WERI-Rb-1 (cell line): ENCODE measurements around the gene RET.

Source experiments
- DNase-seq: peaks from one replicate; pipeline ENCODE4 v3.0.0-alpha.2; 2020
- H3K27ac ChIP-seq: fragments of 250-450 bp; sonication (Bioruptor Pico); 2 replicates; pipeline ENCODE4 v1.5.1; 2020; ENCODE audit warnings: mild to moderate bottlenecking, moderate library complexity
- H3K27me3 ChIP-seq: fragments of 250-450 bp; sonication (Bioruptor Pico); 2 replicates; pipeline ENCODE4 v1.5.1; 2021; ENCODE audit warnings: mild to moderate bottlenecking, low read depth, moderate library complexity; ENCODE audit not compliant: insufficient read depth, severe bottlenecking
- H3K36me3 ChIP-seq: fragments of 250-450 bp; sonication (Bioruptor Pico); 2 replicates; pipeline ENCODE4 v1.5.1; 2020; ENCODE audit warnings: mild to moderate bottlenecking, moderate library complexity
- H3K4me3 ChIP-seq: 2 replicates; pipeline ENCODE4 v1.5.1; 2011; ENCODE audit warnings: low read depth, mild to moderate bottlenecking, control low read depth, low read length
- H3K9me3 ChIP-seq: fragments of 250-450 bp; sonication (Bioruptor Pico); 2 replicates; pipeline ENCODE4 v1.5.1; 2021; ENCODE audit warnings: mild to moderate bottlenecking, moderate library complexity; ENCODE audit not compliant: severe bottlenecking
- TF ChIP-seq, protein P1 (sequence below): IDR thresholded peaks from 2 replicates; pipeline ENCODE4 v1.5.1; 2011; ENCODE audit warnings: low read depth, mild to moderate bottlenecking, control low read depth, inconsistent platforms, low read length

Gene RET

GRCh38 chr10:43062402-43063160 lies 14.3 kb upstream of the RET start:
- no peak for DNase-seq
- Histone ChIP-seq H3K4me3 (no peak overlapping the region), H3K9me3 (no peaks in the 10 kb centered on the region), H3K27ac (no peak overlapping the region), H3K36me3 (no peaks in the 10 kb centered on the region), H3K27me3 (peaks cover 86% of the 10 kb centered on the region)
- TF ChIP-seq, protein P1, sequence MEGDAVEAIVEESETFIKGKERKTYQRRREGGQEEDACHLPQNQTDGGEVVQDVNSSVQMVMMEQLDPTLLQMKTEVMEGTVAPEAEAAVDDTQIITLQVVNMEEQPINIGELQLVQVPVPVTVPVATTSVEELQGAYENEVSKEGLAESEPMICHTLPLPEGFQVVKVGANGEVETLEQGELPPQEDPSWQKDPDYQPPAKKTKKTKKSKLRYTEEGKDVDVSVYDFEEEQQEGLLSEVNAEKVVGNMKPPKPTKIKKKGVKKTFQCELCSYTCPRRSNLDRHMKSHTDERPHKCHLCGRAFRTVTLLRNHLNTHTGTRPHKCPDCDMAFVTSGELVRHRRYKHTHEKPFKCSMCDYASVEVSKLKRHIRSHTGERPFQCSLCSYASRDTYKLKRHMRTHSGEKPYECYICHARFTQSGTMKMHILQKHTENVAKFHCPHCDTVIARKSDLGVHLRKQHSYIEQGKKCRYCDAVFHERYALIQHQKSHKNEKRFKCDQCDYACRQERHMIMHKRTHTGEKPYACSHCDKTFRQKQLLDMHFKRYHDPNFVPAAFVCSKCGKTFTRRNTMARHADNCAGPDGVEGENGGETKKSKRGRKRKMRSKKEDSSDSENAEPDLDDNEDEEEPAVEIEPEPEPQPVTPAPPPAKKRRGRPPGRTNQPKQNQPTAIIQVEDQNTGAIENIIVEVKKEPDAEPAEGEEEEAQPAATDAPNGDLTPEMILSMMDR, result no peak

DNA sequence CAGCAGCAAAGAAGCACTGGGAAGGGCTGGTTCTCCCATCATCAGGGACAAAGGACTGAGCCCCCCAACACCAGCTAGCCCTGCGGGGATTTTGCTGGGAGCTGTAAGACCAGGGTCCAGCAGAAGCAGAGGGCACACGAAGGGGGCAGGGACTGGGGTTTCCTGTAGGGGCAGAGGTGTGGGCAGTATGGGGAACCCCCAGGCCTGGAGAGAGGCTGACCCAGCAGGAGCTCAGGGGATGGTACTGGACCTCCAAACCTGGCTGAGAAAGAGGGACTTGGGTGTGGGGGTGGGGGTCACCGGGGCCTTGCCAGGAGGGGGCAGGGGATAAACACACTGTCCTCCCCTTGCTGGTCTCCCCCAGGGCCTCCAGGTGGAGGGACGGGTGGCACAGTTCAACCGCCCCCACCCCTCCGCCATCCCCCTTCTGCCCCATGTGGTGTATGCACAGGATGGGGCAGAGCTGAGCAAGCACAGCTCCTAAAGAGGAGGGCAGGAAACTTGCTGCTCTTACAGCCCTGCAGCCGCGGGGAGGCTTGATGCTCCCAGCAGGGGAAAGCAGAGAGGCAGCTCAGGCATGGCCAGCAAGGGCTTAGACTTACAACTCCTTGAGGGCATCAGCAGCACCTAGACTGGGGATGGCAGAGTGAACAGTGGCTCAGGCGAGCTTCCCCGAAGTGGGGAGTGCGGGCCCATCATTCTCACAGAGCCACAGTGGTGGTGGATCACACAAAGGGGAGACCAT lies 12.4 kb upstream of the RET start:
- H3K27me3 ChIP-seq, result peaks cover 84% of the 10 kb centered on the region
- no peak for DNase-seq
- H3K27ac ChIP-seq, result no peak overlapping the region
- TF ChIP-seq, protein P1, result no peak
- no peaks in the 10 kb centered on the region for H3K9me3 ChIP-seq
- H3K36me3 ChIP-seq, result no peaks in the 10 kb centered on the region
- no peak overlapping the region for H3K4me3 ChIP-seq

DNA sequence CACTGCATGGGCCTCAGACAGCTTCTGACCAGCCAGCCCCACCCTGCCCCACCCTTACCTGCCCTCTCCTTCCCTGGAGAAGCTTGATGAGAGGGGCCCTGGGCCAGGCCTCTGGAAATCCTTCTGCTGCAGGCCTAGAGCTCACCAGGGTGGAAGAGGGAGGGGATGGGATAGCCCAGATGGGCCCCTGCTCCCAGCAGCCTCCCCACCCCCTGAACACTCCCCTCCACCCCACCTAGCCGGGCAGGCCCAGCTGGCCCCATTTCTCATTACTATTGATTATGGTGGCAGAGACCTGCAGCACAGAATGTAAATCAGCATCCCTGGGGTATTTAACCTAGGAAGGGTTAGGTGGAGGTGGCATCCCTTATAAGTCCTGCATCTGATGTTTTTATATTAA lies 11.6 kb upstream of the RET start:
- Histone ChIP-seq H3K27me3 (peaks cover 84% of the 10 kb centered on the region), H3K4me3 (no peak overlapping the region), H3K27ac (no peak overlapping the region), H3K36me3 (no peaks in the 10 kb centered on the region), H3K9me3 (no peaks in the 10 kb centered on the region)
- no peak for DNase-seq
- TF ChIP-seq, protein P1, result no peak

DNA sequence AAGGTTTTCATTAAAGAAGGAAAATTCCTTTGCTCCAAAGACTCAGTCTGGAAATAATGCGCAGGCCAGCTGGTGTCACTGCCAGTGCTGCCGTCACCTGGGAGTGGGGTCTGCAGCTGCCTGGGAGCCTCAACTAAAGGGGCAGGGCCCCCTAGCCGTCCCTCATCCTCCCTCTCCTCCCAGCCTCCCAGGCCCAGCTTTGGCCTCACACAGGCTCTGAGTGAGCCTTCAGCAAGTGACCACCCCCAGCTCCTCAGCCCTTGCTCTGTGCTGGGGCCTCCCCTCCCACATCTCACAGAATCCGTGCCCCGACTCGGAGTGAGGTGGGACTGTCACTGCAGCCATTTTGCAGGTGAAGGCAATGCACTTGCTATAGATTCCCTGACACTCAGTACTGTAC lies 11.1 kb upstream of the RET start:
- H3K36me3 ChIP-seq, result no peaks in the 10 kb centered on the region
- H3K4me3 ChIP-seq, result no peak overlapping the region
- H3K27me3 ChIP-seq, result peaks cover 86% of the 10 kb centered on the region
- no peak overlapping the region for H3K27ac ChIP-seq
- TF ChIP-seq, protein P1, result no peak
- no peak for DNase-seq
- H3K9me3 ChIP-seq, result no peaks in the 10 kb centered on the region

DNA sequence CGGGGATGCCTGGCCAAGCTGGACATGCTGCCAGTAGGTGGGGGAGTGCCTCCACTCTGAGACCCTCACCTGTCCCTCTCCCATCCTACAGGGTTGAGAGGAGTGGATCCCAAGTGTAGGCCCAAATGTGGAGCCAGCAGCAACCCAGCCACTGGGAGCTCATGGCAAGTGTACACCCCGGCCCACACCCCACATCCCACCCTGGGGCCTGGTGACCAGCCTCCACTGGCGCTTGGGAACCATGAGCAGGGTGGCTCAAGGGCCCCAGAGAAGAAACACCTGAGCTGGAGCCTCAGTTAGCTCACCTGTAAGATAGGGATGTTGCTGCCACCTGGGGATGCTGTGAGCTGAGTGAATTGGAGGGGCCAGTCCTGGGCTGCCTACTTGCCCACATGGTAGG lies 10.4 kb upstream of the RET start:
- H3K27me3 ChIP-seq, result peaks cover 86% of the 10 kb centered on the region
- H3K27ac ChIP-seq, result no peak overlapping the region
- TF ChIP-seq, protein P1, result no peak
- H3K4me3 ChIP-seq, result no peak overlapping the region
- DNase-seq, result no peak
- H3K9me3 ChIP-seq, result no peaks in the 10 kb centered on the region
- no peaks in the 10 kb centered on the region for H3K36me3 ChIP-seq
